ENCODE results near the gene ADAM22. TPM values are rescaled to one million over a fixed set of nuclear protein-coding genes. Genes with fewer than 3 reads are reported as not detected.

ADAM22 gene
- total RNA-seq, 1 donor from 2014 or later = 1.6 TPM

DNA sequence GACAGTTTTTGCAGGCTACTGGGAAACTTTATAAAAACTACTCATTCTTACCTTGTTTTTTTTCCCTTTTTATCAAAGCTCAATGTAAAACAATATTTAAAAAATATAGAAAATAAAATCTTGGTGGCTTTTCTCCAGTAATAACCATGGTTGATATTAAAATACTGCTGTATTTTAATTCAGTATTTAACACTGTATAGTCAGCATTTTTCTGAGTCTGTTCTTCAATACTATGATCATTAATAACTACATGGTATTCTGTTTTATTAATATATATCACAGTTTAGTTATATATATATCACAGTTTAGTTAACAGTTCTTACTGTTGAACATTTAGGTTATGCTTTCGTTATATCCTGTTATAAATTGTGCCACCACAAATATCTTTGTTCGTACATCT, 207.4 kb downstream of the ADAM22 start:
- Mint-ChIP-seq H3K27me3 (ENCODE audit: low read depth) (no peaks in the 10 kb centered on the region), H3K4me1 (ENCODE audit: low read depth) (no peaks in the 10 kb centered on the region), H3K27ac (ENCODE audit: unreplicated experiment) (no peak overlapping the region), H3K9me3 (ENCODE audit: low read depth) (no peaks in the 10 kb centered on the region), H3K36me3 (ENCODE audit: low read depth) (no peaks in the 10 kb centered on the region), H3K4me3 (ENCODE audit: unreplicated experiment) (no peak overlapping the region)
- no peak for DNase-seq (ENCODE audit: low spot score)
- TF ChIP-seq, protein P1, sequence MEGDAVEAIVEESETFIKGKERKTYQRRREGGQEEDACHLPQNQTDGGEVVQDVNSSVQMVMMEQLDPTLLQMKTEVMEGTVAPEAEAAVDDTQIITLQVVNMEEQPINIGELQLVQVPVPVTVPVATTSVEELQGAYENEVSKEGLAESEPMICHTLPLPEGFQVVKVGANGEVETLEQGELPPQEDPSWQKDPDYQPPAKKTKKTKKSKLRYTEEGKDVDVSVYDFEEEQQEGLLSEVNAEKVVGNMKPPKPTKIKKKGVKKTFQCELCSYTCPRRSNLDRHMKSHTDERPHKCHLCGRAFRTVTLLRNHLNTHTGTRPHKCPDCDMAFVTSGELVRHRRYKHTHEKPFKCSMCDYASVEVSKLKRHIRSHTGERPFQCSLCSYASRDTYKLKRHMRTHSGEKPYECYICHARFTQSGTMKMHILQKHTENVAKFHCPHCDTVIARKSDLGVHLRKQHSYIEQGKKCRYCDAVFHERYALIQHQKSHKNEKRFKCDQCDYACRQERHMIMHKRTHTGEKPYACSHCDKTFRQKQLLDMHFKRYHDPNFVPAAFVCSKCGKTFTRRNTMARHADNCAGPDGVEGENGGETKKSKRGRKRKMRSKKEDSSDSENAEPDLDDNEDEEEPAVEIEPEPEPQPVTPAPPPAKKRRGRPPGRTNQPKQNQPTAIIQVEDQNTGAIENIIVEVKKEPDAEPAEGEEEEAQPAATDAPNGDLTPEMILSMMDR (IDR thresholded peaks at IDR 0.05) = no peak

DNA sequence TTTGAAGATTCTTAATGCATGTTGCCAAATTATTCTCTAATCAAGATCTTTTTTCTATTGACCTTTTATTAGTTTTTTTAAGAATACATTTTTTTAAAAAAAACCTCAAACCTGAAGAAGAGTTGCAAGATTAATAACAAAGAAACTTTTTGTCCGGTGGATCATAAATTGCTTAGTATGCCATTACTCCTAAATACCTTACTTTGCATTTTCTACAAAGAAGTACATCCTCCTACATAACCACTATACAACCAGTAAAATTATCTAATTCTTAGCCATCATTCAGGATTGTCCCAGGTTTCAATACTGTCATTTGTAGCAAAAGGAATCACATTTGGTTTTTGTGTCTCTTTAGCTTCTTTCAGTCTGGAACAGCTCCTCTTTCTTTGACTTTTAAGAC, 207.9 kb downstream of the ADAM22 start:
- no peak overlapping the region for H3K27ac Mint-ChIP-seq (ENCODE audit: unreplicated experiment)
- no peak for DNase-seq (ENCODE audit: low spot score)
- H3K27me3 Mint-ChIP-seq (ENCODE audit: low read depth) = no peaks in the 10 kb centered on the region
- H3K4me1 Mint-ChIP-seq (ENCODE audit: low read depth) = no peaks in the 10 kb centered on the region
- TF ChIP-seq, protein P1 (IDR thresholded peaks at IDR 0.05) = no peak
- no peak overlapping the region for H3K4me3 Mint-ChIP-seq (ENCODE audit: unreplicated experiment)
- no peaks in the 10 kb centered on the region for H3K9me3 Mint-ChIP-seq (ENCODE audit: low read depth)
- no peaks in the 10 kb centered on the region for H3K36me3 Mint-ChIP-seq (ENCODE audit: low read depth)

DNA sequence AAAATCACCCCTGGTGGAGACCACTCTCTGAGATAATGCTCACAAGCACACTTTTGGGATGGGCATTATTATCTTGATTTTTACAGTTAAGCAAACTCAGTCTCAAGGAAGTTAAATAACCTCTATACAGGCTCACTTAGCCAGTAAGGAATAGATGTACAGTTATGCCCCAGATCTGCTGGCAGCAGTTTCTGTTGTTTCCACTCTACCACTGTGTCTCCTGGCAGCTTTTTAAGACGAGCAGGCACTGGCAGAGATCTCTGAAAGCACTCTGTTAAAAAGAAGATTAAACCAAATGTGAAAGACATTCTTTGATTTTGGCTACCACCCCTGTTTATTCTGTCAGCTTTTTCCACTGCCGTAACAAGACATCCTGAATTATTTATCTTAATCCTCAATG, 212.6 kb downstream of the ADAM22 start:
- Mint-ChIP-seq H3K4me3 (ENCODE audit: unreplicated experiment) (no peak overlapping the region), H3K9me3 (ENCODE audit: low read depth) (no peaks in the 10 kb centered on the region), H3K27ac (ENCODE audit: unreplicated experiment) (no peak overlapping the region), H3K27me3 (ENCODE audit: low read depth) (no peaks in the 10 kb centered on the region), H3K36me3 (ENCODE audit: low read depth) (no peaks in the 10 kb centered on the region), H3K4me1 (ENCODE audit: low read depth) (peaks cover 3% of the 10 kb centered on the region)
- no peak for DNase-seq (ENCODE audit: low spot score)
- TF ChIP-seq, protein P1 (IDR thresholded peaks at IDR 0.05) = no peak

DNA sequence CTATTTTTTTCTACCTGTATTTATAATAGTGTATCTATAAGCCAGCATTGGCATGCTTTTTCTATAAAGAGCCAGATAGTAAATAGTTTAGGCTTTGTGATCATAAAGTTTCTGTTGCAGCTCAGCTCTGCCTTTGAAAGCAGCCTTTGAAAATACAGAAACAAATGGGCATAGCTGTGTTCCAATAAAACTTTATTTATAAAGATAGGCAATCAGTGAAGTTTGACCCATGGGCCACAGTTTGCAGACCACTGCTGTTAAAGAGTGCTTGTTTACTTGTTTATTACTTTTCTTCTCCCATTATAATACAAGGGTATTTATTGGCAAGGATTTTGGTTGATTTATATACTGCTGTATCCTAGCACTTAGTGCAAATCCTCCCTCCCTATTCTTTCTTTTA, 213.3 kb downstream of the ADAM22 start:
- no peak overlapping the region for H3K4me3 Mint-ChIP-seq (ENCODE audit: unreplicated experiment)
- no peaks in the 10 kb centered on the region for H3K9me3 Mint-ChIP-seq (ENCODE audit: low read depth)
- no peak for DNase-seq (ENCODE audit: low spot score)
- H3K27ac Mint-ChIP-seq (ENCODE audit: unreplicated experiment) = no peak overlapping the region
- H3K36me3 Mint-ChIP-seq (ENCODE audit: low read depth) = no peaks in the 10 kb centered on the region
- H3K4me1 Mint-ChIP-seq (ENCODE audit: low read depth) = peaks cover 3% of the 10 kb centered on the region
- TF ChIP-seq, protein P1 (IDR thresholded peaks at IDR 0.05) = no peak
- H3K27me3 Mint-ChIP-seq (ENCODE audit: low read depth) = no peaks in the 10 kb centered on the region

DNA sequence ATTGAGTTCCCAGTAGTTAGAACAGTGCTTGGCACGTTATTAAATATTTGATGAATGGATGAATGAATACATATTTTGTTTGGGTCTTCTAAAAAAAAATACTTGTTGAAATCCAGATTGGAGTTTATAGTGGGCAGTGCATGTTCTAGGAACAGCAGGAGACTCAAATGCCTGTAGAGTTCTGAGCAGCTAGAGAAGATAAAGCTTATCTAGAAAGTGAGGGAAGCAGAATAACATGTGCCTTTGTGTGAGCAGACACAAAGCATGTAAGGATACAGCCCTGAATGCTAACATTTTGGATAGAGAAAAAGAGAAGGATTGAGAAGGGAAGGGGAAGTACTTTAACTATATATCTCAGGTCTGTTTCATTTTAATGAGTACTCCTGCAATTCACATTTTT, 213.9 kb downstream of the ADAM22 start:
- no peaks in the 10 kb centered on the region for H3K9me3 Mint-ChIP-seq (ENCODE audit: low read depth)
- H3K4me3 Mint-ChIP-seq (ENCODE audit: unreplicated experiment) = no peak overlapping the region
- DNase-seq (ENCODE audit: low spot score) = no peak
- H3K4me1 Mint-ChIP-seq (ENCODE audit: low read depth) = peaks cover 3% of the 10 kb centered on the region
- no peaks in the 10 kb centered on the region for H3K36me3 Mint-ChIP-seq (ENCODE audit: low read depth)
- no peaks in the 10 kb centered on the region for H3K27me3 Mint-ChIP-seq (ENCODE audit: low read depth)
- H3K27ac Mint-ChIP-seq (ENCODE audit: unreplicated experiment) = no peak overlapping the region
- TF ChIP-seq, protein P1 (IDR thresholded peaks at IDR 0.05) = no peak
